HG03521 (cell line): ENCODE results near the gene RNF123.

Source experiments
- ATAC-seq: cut with Tn5 transposase; IDR thresholded peaks from one replicate; pipeline ENCODE4 v1.9.1; 2021; ENCODE audit warnings: mild to moderate bottlenecking, moderate library complexity; ENCODE audit not compliant: unreplicated experiment

The RNF123 gene

GRCh38 chr3:49657208-49657915 is 32.0 kb upstream of the RNF123 start:
- ATAC-seq: no peak

GRCh38 chr3:49658711-49659110 is 30.6 kb upstream of the RNF123 start:
- ATAC-seq: no peak

GRCh38 chr3:49659756-49660155 is 29.6 kb upstream of the RNF123 start:
- no peak for ATAC-seq

- ATAC-seq: no peak
Measured at GRCh38 chr3:49661281-49661680, 28.1 kb upstream of the RNF123 start.

- ATAC-seq: no peak
Measured at GRCh38 chr3:49662021-49662420, 27.3 kb upstream of the RNF123 start.

GRCh38 chr3:49662720-49663413 is 26.5 kb upstream of the RNF123 start:
- no peak for ATAC-seq

- no peak for ATAC-seq
Measured at GRCh38 chr3:49663831-49664230, 25.5 kb upstream of the RNF123 start.

GRCh38 chr3:49664300-49664699 is 25.1 kb upstream of the RNF123 start:
- no peak for ATAC-seq

GRCh38 chr3:49665822-49666519 is 23.4 kb upstream of the RNF123 start:
- no peak for ATAC-seq

- no peak for ATAC-seq
Measured at GRCh38 chr3:49666592-49666991, 22.8 kb upstream of the RNF123 start.

GRCh38 chr3:49667701-49668413 is 21.5 kb upstream of the RNF123 start:
- no peak for ATAC-seq

- no peak for ATAC-seq
Measured at GRCh38 chr3:49668414-49668797, 21.0 kb upstream of the RNF123 start.

GRCh38 chr3:49668861-49669260 is 20.5 kb upstream of the RNF123 start:
- ATAC-seq: no peak

GRCh38 chr3:49669352-49669751 is 20.0 kb upstream of the RNF123 start:
- no peak for ATAC-seq

GRCh38 chr3:49670940-49671290 is 18.4 kb upstream of the RNF123 start:
- ATAC-seq: no peak

GRCh38 chr3:49671291-49672288 is 17.8 kb upstream of the RNF123 start:
- ATAC-seq: no peak

GRCh38 chr3:49673121-49673714 is 16.1 kb upstream of the RNF123 start:
- no peak for ATAC-seq

GRCh38 chr3:49673715-49674496 is 15.5 kb upstream of the RNF123 start, which contains the start of gene APEH:
APEH (plus strand) TSS chr3:49674351; CDS start chr3:49674402, 51 bp downstream.
- peak; percentile 68 for ATAC-seq

GRCh38 chr3:49674497-49674983 is 14.8 kb upstream of the RNF123 start:
- ATAC-seq: peak; percentile 10
